ENCODE data around the gene PTPRA.

GRCh38 chr20:3077618-3078134 is 204.4 kb downstream of the PTPRA start:
- TF ChIP-seq CTCF (IDR thresholded peaks at IDR 0.05) (no peak), POLR2A (IDR thresholded peaks at IDR 0.05) (no peak)

Data from heart left ventricle (tissue), 13 donors.